HG02852 (cell line): ENCODE measurements around the gene CA5A.
"Not testable (repeated sequence)": the region's sequence is repeated elsewhere in the genome, so short reads cannot be mapped to it uniquely, and the experiment has no call there.

Experiments
- ATAC-seq: cut with Tn5 transposase; IDR thresholded peaks from one replicate; pipeline ENCODE4 v1.9.1; 2021; ENCODE audit warnings: mild to moderate bottlenecking, moderate library complexity; ENCODE audit not compliant: unreplicated experiment

Gene CA5A

DNA sequence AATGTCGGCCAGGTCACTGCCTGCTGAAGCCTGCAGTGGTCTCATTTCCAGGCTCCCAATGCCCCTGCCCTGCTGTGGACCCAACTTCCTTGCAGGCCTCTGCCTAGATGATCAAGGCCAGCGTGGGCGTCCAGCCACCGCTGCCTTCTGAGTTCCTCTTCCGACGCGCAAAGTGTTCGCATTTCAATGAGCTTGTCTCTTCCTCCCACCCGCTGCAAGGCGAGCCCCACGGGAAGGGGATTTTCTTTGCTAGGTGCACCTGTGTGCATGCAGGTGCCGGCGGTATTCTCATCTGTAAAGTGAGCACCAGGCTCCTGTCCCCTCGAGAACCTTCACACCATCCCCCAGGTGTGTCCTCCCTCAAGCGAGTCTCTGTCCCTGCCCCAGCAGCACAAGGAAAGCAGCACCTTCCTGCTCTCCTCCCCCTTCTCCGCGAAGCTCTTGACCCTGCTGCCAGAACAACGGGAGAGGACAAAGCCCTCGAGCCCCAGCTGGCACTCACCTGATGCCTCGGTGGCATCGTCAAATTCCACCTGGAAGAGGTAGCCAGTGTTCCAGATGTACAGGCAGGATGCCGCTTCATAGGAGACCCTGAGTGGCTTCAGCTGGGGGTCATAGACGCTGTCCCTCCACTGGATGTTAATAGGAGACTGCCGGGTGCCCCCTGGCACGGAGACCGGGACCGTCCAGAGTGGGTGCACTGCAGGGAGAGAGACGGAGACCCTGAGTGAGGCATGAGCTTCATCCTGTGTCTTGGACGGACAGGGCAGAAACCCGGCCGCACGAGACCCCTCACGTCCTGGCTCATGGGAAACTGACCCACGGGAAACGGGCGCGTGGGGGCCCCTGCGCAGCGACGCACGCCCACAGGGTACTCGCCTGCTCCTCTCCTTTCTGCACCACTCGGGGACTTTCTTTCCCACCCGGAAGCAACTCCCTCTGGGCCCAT lies 9.8 kb downstream of the CA5A start:
- ATAC-seq: no peak

GRCh38 chr16:87924811-87925670 lies 11.3 kb downstream of the CA5A start:
- ATAC-seq: peak; percentile 11

DNA sequence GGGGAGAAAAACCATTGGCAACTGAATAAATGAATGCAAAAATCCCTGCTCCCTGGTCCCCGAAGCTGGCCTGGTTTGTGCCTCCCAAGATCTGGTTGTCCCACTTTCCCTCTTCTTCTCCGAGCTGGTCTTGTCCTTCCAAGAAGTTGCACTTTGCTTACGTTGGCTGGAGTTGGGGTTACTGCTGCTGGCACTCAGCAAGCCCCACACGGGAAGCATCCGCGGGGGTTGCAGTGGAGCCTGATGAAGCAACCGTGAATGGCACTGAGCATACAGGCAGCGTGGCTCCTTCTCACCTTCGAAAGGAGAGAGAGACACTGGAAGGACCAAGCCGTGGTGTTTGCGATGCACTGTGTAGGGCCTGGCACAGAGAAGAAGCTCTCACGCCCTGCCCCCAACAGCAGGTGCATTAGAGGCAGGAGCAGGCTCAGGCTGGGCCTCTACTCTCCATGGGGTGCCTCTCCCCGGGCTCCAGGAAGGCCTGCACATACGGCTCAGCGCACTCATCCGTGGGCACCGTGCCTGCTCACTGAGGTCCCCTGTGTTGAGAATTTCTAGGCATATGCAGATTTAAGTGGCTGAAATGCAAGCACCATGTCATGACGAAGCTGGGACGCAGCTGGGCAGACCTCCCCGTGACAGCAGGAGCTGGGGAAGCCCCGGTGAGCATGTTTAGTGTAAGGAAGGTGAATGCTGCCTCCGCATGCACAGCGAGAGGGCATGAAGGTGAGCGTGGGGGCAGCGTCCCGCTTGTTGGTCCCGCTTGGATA lies 12.1 kb downstream of the CA5A start:
- peak; percentile 65 for ATAC-seq

DNA sequence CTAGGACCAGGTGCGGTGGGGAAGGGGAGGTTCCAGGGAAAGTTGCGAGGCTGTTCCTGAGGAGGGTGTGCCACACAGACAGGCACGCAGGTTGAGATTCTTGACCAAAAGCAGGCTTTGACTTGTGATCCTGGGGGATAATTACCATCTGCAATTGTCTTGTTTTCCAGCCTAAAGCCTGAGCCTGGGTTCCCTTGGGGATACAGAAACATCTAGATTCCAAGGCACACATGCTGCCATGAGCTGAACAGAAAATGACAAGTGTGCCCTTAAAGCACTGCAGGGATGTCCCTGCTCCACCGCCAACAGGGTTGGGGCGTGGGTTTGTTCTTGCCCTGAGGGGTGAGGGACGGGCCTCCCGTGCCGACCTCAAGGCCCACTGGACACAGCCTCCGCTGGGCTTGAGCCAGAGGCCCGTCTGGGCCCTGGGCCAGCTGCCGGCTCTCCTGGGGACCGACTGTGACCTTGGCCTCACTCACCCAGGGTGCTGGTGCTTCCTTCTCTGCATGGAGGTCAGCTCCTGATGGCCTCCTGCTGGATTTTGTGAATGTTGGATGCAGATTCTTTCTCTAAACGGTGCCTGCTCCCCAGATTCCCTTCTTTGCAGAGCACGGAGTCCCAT lies 14.0 kb downstream of the CA5A start:
- no peak for ATAC-seq

DNA sequence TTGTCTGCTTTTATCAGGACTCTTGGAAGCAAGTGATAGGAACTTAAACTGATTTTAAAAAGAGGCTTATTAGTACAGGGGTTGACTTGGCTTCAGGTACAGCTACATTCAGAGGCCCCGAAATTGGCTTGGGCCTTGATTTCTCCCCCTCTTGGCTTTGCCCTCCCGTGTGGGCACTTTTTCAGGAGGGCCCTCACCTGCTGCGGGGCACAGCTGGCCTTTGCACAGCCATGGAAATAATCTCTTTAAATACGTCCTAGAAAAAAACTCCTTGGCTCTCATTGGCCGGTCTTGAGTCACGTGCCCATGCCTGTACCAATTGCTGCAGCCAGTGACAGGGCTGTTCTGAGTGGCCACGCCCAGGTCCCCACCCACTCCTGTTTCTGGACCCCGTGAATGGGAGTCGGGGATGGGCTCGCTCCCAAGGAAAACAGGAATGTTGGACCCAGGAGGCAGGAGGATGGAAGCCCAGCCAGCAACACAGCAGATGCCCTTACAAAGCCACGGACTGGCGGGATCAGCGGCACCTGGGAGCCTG lies 15.0 kb downstream of the CA5A start:
- ATAC-seq: no peak

DNA sequence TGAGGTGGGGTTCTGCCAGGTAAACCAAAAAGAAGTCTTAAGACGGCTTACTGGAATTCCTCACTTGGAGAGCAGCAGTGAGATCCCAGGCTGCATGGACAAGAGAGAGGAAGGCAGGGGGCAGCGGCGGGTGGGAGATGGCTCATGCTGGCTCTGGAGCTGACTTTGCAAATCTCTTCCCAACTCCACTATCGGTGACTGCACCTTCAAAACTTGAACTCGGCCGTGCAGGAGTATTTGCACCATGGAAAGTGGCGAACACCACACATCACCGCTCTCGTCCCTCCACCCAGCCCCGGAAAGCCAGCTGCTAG lies 16.7 kb downstream of the CA5A start:
- no peak for ATAC-seq

DNA sequence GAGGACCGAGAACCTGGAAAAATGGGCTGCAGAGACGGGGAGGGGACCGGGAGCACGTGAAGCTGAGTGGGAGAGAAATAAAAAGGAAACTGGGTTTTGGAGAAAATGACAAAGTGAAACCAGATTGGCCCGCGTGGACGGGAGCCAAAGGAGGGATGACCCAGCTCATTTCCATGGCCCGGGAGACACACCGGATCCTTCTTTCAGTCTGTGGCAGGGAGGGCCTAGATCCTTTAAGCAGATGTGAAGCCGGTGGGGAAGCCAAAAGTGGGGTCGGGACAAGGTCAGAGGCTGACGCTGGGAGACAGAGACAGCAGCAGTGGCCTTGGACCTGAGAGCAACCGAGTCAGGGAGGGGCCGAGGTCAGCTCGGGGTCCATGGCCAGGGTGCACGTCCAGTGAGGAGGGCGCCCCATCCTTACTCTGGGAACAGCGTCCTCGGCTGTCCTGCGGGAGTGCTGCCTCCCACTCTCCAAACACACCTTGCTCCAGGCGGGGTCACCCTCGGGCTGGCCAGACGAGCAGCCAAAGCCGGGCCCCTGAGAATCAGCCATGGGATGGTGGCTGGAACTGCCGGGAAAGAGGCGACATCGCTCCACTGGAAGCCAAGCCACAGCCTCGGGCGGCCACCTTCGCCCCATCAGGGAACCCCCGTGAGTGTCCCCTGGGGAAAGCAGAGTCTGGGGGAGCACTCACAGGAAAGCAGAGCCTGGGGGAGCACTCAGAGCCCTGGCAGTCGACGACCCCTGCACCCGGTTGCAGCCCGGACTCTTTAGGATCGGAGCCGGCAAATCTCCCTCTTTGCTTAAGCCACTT lies 17.3 kb downstream of the CA5A start:
- no peak for ATAC-seq

- ATAC-seq: no peak
Measured at GRCh38 chr16:87918338-87918737, 18.0 kb downstream of the CA5A start.

GRCh38 chr16:87917503-87917902 lies 18.8 kb downstream of the CA5A start:
- no peak for ATAC-seq

GRCh38 chr16:87914812-87915211 lies 21.5 kb downstream of the CA5A start:
- ATAC-seq: no peak

DNA sequence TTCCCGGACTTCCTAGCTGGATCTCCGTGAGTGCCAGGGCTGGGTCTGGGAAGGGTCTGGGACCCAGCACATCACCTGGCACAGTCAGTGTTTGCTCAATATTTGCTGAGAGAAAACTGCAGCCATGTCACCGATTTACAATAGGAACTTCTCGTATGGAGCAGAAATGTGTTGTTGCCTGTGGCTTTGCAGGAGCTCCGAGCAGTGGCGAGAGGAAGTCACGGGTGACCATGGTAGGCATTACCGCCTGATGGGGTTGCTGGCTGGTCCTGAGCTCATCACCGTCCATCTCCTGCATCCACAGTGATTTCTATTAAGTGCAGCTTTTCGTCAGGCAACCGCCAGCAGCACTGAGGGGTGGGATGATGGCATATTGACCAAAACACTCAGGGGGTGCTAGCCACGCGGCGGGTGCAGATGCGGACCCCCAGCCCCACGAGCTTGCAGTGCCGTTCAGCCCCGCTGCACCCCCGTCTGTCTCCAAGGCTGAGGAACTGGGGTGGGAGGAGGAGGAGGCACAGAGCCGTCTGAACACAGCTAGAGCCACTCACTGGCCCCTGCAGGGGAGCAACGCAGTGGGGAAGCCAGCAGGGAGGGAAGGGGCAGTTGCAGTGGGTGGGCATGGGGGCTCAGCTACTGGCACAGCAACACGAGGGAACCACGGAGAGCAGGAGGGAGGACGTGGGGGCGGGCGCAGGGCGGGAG lies 22.2 kb downstream of the CA5A start:
- not testable (repeated sequence) for ATAC-seq

DNA sequence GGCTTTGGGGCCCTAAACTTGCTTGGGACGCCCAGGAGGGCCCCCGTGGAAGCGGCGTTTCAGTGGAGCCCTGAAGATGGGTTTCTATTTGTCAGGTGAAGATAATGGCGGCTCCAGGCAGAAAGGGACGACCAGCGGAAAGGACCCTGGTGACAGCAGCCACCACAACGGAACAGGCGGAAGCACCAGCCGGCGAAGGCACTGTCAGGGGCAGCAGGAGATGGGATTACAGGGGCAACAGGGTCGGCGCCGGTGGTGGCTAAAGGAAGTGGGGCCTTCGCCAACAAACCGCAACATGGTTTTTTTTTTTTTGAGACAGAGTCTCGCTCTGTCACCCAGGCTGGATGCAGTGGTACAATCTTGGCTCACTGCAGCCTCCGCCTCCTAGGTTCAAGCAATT lies 23.6 kb downstream of the CA5A start:
- ATAC-seq: not testable (repeated sequence)

- ATAC-seq: not testable (repeated sequence)
Measured at GRCh38 chr16:87911106-87911763, 25.1 kb downstream of the CA5A start.

DNA sequence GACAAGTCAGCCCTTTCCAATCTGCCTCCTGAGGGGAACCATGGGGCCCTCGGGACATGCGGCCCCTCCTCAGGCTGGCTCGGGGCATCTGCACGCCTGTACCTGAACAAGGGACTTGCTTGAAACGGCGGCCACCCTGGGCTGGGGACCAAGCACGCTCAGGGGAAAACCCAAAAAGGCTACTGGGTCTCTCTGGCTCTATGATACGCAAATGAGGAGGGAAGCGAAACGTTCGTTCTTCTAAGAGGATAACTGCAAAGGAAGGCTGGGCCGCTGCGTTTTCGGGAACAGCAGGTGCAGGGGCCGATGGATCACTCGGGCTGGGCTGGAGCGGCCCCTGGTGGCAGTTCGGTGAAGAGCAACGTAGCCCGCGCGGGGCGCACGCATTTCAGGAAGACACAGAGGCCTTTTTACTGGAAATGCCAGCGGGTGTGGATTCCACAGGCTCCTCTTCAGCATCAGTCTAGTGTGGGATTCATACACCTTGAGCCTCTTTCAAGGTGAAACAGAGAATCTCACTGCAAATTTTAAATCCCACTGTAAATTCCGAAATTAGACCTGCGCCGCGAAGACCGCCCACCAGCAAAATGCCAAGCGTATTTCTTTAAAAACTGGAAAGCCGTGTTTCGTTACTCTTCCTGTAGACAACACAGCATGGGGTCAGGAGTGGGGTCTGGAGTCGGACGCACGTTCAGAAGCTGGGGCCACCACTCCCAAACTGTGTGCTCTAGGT lies 27.0 kb downstream of the CA5A start:
- peak; percentile 90 for ATAC-seq

DNA sequence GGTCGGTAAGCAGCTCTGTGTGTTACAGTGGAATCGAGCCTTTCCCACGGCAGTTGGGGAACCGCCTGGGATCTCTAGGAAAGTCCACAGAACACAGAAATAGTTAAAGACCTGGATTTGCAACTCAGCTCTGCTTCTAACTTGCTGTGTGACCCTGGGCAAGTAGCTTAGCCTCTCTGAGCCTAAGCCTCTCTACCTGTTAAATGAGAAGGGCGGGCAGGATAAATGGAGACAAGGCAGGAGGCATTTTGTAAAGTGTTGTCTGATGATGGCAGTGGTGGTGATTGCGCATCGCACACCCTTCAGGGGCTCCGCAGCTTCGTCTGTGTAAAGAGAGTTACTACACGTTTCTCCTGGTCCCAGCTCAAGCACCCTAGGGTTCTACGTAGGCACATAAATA lies 28.2 kb downstream of the CA5A start:
- not testable (repeated sequence) for ATAC-seq

DNA sequence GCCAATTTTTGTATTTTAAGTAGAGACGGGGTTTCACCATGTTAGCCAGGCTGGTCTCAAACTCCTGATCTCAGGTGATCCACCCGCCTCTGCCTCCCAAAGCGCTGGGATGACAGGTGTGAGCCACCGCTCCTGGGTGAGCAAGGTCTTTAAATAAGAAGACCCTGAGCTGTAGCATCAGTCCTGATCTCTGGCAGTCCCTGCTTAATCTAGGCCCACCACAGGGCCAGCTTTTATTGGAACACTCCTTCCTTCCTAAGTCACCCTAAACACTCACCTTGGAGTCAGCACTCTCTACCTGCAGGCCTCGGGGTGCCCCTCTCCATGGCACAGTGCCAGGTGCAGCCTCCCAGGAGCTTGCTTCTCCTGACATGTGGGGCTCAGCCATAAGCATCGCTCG lies 30.8 kb downstream of the CA5A start:
- not testable (repeated sequence) for ATAC-seq

- not testable (repeated sequence) for ATAC-seq
Measured at GRCh38 chr16:87904963-87905362, 31.4 kb downstream of the CA5A start.

- not testable (repeated sequence) for ATAC-seq
Measured at GRCh38 chr16:87900489-87900888, 35.8 kb downstream of the CA5A start.
